ENCODE measurements around the gene LMBRD1.
"Not testable (repeated sequence)": the region's sequence is repeated elsewhere in the genome, so short reads cannot be mapped to it uniquely, and the experiment has no call there.

Gene LMBRD1

DNA sequence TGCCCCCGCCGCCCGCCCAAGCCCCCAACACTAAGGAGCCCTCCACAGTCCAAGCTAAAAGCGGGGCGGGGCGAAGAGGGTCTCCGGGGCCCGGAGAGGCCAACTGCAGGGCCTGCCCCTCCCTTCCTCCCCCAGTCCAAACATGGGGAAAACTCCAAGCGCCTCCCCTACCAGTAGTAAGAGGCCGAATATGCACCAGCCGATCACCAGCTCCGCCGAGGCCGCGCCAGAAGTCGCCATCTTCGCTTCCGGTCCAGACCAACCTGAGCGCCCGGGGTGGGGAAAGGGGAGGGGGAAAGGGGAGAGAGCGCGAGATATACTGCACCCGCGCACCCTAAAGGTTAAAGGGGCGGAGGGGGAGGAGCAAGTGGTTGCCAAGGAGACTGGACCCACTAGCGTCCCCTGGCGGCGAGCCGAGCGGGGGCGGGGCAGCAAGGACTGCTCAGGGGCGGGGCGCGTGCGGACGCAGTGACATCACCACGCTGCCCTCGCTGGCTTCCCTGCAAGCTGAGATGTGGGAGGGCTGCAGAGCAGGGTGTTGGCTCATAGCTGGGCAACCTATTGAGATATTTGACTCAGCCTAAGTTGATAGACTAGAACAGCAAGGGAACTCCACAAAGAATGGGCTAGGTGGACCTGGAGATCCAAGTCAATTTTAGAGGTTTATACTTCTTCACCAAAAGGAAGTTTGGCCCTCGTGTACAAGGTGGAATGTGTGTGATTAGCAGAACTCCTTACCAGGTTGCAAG, at the start of gene LMBRD1:
Gene LMBRD1 (minus strand): TSS at position 369 of the 749 bp plus-strand sequence. CDS start 129 bp downstream, at position 240.
- DNase-seq = peak; percentile 97 to 100 (median 98)

DNA sequence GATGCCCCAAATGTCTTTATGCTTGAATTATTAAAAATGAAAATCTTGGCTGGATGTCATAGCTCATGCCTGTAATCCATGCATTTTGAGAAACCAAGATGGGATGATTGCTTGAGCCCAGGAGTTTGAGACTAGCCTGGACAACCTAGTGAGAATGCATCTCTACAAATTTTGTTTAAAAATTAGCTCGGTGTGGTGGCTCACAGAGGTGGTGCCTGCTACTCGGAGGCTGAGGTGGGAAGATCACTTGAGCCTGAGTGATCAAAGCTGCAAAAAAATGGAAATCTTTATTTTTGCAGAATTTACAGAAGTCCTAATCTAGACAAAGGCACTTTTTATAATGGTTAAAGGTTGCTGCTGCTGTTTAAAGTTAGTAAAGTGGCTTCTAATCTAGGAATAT, 49.5 kb upstream of the LMBRD1 start:
- no peak for DNase-seq

DNA sequence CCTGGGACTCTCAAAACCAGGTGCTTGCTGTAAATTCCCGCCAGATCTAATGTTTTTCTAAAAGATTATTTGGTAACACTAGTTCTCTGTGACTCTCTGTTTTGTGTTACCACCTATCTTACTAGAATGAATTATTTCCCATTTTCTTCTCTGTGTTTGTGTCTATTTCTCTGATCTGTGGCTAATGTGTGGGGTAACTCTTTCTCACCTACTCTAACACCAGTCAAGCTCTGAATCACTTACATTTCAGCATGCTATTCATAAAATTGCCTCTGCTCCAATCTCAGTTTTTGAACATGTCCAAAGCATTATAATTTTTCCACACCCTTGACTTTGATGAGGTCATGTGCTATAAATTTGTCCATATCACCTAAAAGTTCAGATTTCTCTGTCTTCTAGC, 46.4 kb upstream of the LMBRD1 start:
- DNase-seq = no peak

DNA sequence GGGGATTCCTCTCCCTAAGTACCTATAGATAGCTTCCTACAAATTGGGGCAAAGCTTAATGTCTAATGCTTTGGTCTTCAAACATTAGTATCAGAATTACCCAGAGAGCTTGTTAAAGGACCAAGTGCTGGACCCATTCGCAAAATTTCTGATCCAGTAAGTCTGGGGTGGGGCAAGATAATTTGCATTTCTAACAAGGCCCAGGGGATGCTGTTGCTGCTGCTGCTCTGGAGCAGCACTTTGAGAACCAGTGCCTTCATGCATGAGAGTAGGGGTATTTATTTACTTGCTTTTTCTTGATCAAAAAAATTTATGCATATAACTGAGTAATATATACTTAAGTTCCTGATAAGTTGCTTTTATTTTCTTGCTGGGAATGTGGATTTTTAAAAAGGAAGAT, 45.1 kb upstream of the LMBRD1 start:
- DNase-seq = no peak

DNA sequence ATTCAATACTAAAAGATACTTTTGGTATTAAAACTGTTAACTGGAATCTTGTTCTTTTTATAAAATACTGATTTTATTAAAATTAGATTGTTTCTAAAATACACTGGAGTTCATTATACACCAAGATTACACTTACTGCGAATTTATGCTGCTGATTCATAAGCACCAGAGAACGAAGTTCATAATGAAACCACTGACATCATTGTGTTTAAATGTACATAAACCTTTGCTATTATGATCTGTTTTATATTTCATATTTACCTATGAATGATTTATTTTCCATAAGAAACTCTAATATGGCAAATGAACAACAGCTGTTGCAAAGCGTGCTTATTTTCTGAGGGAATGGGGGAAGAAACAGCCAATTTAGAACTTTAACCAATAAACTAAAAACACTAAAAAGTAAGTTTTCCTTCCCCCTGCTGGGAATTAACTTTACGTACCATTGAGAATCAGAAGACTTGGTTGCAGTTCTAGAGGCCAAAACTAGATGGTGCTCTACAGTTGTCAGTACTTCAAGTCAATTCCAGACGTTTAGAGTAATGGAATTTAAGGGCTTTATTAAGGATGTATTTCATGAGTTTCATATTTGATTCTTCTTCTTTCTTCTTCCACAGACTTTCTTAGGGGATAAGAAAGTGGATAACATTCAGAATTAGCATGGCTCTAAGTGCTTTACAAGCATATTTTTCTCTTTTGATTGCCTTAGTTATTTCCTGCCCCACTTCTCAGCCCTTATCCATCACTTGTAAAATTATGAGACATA, 38.8 kb upstream of the LMBRD1 start:
- no peak for DNase-seq

DNA sequence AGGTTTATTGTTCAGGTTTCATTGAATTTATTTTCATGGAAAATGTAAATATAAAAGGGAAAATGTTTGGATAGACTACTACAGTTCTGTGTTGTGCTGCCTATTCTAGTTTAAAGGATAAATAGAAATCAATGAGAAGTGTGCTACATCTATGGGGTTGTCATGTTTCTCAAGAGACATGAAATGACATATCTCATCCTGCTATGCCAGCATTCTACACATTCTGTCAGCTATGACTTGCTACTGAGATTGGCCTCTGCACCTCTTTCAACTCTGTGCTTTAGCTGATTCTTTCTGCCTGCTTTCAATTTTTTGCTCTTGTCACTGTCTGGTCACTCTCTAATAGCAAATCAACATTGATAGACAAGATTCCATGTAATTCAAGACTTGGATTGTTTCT, 35.7 kb upstream of the LMBRD1 start:
- DNase-seq = no peak

DNA sequence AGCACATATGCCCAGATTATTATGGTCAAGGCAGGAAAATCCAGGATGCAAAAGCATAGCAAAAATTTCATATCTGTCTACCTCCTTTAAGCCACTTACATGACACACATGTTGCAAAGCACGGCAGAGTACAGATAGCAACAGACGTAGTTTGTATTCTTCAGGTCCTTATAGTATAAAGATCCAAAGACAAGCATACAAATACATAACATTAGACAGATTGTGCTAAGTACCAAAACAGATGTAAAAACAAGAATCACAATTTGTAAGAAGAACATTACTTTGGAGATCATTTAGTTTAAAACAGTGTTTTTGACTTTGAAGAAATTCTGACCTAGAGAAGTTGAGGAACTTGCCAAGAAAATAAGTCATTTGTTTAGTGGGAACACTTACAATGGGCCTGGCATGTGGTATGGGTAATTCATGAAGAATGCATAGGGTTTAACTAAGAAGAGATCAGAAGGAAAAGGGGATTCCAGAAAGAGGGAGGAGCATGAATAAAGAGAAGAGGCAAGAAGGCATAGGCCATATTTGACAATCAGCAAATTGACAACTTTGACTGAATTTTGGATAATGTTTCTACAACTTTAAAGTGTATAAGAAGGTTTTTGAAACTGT, 30.6 kb upstream of the LMBRD1 start:
- no peak for DNase-seq

DNA sequence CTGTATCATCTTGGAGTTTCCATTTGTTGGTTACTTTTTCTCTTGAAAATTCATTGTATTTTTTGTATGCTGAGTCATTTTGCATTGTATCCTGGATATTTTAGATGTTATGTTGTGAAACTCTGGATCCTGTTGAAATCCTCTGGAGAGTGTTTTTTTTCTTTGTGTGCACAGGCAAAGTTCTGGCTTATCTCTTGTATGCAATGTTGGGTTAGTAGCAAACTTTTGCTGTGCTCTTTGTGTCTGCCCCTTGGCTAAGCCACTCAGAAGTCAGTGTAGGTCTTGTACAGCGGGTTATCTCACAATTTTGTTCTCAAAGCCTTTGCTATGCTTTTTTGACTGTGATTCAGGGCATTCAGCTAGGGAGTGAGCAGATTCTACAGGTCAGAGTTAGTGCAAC, 29.1 kb upstream of the LMBRD1 start:
- DNase-seq = no peak

DNA sequence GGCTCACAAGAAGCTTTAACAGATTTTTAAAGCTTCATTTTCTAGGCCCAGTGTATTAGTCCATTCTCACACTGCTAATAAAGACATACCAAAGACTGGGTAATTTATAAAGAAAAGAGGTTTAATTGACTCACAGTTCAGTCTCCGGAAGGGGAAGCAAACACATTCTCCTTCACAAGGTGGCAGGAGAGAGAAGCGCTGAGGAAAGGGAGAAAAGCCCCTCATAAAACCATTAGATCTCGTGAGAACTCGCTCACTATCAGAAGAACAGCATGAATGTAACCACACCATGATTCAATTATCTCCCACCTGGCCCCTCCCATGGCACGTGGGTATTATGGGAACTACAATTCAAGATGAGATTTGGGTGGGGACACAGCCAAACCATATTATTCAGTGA, 27.5 kb upstream of the LMBRD1 start:
- not testable (repeated sequence) for DNase-seq

DNA sequence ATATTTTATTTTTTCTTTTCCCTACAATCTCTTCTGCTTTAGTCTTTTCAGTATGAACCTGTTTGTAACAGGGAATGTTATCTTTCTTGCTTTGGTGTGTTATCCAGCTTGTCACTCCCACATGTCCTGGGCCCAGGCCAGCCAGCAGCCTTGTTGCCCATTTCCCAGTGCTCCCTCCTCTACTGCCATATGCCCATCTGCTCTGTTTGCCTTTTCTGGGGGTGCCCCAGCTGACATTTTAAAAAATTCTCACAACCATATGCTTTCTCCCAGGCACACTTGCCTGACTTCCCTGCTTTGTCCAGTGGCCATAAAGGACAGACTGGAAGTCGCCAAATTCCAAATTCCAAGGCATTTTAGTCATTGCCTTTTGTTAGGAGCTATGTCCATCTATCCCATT, 23.6 kb upstream of the LMBRD1 start:
- DNase-seq = no peak

DNA sequence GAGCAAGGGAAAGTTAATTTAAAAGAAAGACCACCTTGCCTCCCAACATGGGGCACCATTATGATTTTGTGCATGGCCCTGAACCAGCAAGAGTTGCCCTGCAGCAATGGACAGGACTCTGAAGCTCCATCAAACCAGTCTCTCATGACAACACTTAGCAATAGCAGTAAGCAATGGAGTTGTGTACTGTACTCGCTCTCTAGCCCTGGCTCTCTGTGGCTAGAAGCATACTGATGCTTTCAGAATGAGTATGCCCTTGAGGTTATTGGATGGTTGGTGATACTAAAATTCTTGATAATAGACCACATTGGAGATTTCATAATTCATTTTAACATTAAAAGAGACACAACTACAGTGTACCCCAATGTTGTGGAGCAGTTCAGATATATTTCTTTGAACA, 23.2 kb upstream of the LMBRD1 start:
- no peak for DNase-seq

DNA sequence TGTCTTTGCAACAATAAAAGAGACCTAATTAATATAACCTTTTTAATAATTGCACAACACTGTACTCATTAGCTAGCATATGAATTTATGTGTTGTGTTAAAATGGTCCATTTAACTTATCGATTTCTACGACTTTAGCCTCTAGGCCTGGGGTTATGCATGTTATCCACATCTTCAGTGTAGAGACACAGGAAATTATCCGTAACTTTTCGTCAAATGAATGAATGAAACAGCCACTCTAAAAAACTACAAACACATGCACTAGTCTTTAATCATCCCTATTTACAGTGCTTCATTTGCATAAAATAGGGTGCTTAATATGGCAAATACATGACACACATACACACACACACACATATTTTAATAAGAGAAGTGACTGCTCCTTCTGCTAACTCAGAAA, 22.3 kb upstream of the LMBRD1 start:
- no peak for DNase-seq

DNA sequence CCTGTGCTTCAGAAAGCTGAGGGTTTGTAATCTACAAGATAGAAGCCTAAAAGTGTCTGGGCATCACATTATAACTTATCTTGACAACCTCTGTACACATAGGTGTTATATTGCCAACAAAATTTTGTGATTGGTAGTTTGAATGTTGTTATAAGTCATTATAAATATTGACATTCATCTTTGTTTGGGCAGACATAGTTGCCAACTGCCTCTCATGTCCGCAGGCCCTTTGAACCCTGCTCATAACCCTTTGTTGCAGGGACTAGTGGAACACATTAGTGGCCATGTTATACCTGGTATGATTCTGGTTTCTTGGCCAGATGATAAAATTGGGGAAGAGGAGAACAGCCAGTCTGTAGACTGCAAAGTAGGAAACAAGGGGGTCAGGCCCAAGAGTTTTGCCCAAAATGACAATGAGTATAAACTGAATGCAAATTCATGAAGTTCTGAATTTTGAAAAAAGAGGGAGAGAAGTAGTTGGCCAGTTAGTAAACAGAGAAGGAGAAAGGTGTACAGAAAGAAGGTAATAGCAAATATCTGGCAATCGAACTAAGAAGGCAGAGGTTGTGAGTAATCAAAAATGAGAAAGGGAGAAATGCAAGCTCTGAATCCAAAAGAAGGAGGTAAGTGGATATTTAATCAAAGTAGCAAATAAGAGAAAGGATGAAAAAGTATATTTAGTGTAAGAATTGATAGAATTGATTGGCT, 21.6 kb upstream of the LMBRD1 start:
- DNase-seq = no peak

DNA sequence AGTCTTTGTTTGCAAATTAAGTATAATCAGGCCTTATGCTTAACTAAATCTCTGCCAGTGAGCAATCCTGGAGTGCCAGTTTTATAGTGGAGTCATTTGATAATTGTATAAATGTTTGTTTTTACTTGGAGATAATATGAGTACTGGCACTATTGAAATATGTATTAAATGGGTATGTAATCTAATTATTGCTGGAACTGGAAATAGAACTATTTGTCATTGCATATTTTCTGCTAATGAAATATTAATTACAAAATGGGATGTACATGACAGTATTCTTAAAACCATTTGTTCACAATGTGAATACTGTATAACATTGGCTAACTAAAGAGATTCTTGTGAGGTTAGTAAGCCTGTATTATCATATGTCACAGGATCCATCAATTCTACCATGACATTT, 20.5 kb upstream of the LMBRD1 start:
- no peak for DNase-seq

DNA sequence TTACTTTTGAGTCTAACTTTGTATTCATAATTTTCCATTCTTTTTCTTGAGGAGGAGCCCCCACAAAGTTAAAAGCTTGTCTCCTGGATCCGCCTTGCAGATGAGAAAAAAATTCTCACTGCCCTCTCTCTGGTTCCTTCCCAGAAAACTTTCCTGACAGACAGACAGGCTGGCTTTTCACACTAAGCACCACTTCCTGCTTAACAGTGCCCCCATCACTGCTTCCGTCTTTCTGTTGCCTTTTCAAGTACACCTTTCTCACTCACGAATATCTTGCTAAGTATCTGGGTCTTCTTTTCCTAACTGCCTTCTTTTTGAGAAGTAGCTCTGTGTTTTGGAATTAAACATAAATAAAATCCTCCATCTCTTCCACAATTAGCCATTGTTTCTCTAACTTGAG, 19.8 kb upstream of the LMBRD1 start:
- DNase-seq = no peak

DNA sequence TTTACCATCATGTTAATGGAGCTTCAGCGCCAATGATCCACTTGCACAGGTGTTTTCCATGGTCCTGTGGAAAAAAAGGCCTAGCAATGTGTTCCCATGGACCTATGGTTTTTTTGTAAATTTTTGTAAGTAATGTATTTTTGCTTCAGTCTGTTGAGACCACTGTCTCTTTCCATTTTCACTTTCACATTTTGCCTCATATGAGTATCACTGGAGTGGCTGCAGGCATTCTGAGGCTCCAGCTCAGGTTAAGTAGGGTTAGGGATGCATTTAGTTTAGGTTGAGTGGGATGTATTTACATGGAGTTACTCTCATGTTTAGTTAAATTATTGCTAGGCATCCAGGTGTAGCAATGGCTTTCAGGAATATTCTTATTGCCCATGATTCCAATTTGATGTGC, 19.2 kb upstream of the LMBRD1 start:
- DNase-seq = no peak

DNA sequence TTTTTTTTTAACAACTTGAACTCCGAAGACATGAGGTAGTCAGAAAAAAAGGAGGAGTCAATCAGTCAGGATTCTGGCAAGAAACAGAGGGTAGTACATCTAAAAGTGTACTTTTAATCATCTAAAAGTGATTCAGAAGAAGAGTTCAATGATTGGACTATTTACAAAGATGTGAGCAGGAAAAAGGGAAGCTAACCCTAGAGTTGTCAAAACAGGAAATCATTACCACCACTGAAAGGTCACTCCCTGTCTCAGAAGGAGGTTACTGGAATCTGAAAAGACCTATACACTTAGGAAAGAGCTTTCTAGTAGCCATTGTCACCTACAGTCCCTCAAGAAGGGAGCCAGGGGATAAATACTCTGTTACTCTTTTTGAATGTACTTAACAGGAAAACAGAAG, 16.7 kb upstream of the LMBRD1 start:
- DNase-seq = no peak

DNA sequence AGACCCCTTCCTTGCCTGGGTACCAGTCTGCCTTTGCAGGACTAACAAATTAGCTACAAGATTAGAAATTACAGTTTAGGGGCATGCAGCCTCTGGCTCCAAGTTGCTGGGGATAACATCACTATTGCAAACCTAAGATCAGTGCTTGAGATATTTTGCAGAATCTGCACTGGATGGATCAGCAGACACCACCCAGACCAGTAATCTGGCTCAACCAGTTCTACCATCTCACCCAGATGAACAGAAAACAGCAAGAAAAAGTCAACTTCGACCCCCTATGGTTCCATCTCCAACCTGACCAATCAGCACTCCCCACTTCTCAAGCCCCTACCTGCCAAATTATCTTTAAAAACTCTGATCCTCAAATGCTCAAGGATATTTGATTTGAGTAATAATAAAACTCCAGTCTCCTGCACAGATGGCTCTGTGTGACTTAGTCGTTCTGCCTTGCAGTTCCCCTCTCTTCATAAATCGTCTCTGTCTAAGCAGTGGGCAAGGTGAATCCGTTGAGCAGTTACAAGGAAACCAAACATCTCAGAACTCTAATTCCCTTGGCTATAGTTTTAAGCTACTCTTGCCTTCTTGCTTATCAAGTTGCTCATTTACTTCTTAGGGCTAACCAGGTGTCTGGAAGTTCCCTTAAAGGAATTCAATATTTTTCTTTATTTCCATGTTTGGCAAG, 16.1 kb upstream of the LMBRD1 start:
- DNase-seq = no peak

DNA sequence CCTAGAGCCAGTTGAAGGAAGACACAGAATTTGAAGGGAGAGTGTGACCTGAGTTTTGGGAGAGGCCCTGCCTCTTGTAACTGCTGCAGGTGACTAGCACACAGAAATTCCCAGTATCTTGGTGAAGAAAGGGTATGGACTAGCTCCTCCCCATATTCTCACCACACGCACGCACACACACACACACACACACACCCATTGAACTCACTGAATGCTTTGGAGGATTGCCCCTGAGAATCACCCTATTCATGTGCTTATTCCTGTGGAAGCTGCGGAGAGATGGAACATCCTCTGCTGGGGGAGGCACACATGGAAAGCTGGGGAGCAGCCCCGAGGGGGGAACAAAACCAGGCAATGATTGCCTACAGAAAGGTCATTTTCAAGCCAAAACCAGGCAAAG, 6.2 kb upstream of the LMBRD1 start:
- DNase-seq = no peak

DNA sequence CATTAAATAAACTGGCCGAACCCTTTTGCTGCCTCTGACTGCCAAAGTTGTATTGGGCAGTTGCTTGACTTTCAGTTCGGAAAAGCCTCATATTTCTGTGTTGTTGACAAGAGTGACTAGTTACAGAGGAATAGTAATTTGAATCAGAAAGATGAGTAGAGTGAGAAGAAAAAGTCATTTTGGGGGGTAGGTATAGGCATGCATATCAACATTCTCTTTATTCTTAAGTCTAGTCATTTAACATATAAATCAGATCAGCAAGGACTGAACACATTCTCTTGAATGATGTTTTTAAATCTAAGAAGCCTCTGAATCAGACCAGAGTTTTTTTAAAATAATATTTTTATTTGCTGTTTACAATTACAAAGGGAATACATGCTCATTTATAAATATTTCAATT, 4.9 kb upstream of the LMBRD1 start:
- no peak for DNase-seq

DNA sequence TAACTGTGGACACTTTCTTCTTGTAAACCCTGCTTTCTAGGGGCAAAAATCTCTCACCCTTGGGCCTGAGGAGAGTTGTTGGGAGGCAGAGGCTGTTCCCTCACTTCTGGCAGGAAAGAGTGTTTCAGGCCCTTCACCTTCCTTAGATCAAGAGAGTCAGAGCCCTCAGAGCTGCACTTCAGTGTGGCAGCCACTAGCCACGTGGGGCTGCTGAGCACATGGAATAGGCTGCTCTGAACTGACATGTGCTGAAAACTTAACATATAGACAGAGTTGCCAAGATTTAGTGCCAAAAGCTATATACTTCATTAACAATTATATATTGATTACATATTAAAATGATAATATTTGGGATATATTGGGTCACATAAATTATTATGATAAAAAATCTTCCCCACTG, 4.4 kb upstream of the LMBRD1 start:
- no peak for DNase-seq

DNA sequence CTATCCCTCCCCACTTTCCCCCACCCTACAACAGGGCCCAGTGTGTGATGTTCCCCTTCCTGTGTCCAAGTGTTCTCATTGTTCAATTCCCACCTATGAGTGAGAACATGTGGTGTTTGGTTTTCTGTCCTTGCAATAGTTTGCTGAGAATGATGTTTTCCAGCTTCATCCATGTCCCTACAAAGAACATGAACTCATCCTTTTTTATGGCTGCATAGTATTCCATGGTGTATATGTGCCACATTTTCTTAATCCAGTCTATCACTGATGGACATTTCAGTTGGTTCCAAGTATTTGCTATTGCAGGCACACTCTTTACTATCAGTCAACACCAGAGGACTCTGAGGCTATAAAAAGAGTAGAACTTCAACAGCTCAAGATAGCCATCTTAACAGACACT, 2.0 kb upstream of the LMBRD1 start:
- DNase-seq = not testable (repeated sequence)

DNA sequence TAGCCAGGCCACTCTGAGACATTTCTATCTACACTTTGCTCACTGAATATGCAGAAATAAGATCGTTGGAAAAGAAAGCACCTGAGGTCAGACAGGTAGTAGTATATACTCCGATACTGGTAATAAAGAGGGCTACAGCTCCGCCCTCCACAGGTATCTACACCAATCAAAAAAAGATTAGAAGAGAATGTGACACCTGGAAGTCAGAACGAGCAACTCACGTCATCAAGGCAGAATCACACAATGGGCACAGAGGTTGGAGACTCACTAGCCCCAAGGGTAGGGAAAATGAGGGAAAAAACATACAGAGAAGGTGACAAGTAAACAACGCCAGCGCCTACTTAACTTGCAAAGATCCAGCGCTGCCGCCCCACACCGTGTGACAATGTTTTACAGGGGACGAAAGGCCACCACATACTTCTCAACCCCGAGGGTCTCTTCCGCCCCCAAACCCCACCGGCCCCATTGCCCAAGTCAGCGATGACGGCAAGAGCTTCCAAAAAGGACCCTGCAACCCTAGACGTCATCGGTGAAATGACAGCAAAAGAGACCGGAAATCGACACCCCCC, 653 bp downstream of the LMBRD1 start:
- no peak for DNase-seq
